AG09309 (cell line): Measurements from ENCODE around the gene OR2T5.
"Not testable (repeated sequence)": the region's sequence is repeated elsewhere in the genome, so short reads cannot be mapped to it uniquely, and the experiment has no call there.

Source experiments
- DNase-seq: peaks from one replicate; pipeline ENCODE4 v3.0.0-alpha.2; 2010; ENCODE audit warnings: low read depth
- H3K4me3 ChIP-seq: 2 replicates; pipeline ENCODE4 v1.5.1; 2011; ENCODE audit warnings: mild to moderate bottlenecking, low read depth, low read length, moderate library complexity; ENCODE audit not compliant: control insufficient read depth
- CTCF ChIP-seq: IDR thresholded peaks from 2 replicates; pipeline ENCODE4 v1.5.1; 2011; ENCODE audit warnings: mild to moderate bottlenecking, low read depth, low read length, inconsistent platforms; ENCODE audit not compliant: insufficient read depth, control insufficient read depth; ENCODE audit errors: missing control alignments

Gene OR2T5

DNA sequence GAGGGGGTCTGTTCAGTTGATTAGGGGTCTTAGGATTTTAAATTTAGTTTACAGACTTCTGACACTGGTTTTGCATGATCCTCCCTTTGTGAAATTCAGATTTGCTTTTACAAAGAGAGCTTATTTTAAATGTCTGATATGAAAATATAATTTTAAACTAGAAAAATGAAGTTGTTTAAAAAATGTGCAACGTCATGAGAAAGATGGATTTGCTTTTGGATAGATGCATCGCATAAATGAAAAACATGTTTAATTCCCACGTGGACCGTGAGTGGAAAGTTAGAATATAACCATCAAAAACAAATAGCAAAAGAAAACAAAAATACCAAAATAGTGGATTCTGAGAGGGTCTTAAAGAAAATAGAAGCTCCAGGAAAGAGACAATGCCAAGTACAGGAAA is 17.2 kb upstream of the OR2T5 start:
- TF ChIP-seq CTCF: no peak
- H3K4me3 ChIP-seq: no peak overlapping the region
- DNase-seq: no peak

- not testable (repeated sequence) for DNase-seq, H3K4me3 ChIP-seq
Measured at GRCh38 chr1:248472111-248472510, 16.3 kb upstream of the OR2T5 start.

- H3K4me3 ChIP-seq, DNase-seq: not testable (repeated sequence)
Measured at GRCh38 chr1:248473051-248473450, 15.3 kb upstream of the OR2T5 start, which contains the start of gene OR2T3. Gene OR2T3, plus strand, starts transcription at chr1:248473351. Its CDS starts 0 bp downstream, at chr1:248473351.

DNA sequence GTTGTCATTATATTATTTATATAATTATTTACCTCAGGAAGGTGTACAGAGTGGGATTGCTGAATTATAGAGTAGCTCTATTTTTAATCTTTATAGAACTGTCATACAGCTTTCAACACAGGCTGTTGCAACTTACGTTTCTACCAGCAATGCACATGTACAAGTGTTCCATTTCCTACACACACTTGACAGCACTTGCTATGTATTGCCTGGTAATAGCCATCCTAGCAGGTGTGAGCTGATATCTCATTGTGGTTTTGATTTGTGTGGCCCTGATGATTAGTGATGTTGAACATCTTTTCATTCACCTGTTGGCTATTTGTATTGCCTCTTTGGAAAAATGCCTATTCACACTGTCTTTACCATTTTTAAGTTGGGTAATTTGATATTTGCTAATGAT is 12.7 kb upstream of the OR2T5 start:
- DNase-seq, H3K4me3 ChIP-seq: not testable (repeated sequence)

- not testable (repeated sequence) for DNase-seq, H3K4me3 ChIP-seq
Measured at GRCh38 chr1:248481686-248482579, 6.5 kb upstream of the OR2T5 start.

DNA sequence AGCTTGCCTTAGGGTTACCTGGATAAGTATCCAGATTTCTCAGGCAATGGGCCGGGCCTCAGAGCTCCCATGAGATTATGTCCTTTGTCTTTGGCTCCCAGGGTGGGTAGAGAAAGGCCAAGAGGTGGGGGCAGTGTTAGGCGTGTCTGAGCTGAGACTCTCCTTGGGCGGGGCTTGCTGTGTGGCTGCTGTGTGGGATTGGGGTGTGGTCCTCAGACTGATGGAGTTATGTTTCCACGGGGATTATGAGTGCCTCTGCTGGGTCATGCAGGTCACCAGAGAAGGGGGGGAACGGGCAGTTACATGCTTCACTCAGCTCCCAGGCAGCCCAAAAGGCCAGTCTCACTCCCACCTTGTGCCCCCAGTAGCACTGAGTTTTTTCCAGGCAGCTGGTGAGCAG is 8.3 kb downstream of the OR2T5 start:
- H3K4me3 ChIP-seq, DNase-seq: not testable (repeated sequence)

DNA sequence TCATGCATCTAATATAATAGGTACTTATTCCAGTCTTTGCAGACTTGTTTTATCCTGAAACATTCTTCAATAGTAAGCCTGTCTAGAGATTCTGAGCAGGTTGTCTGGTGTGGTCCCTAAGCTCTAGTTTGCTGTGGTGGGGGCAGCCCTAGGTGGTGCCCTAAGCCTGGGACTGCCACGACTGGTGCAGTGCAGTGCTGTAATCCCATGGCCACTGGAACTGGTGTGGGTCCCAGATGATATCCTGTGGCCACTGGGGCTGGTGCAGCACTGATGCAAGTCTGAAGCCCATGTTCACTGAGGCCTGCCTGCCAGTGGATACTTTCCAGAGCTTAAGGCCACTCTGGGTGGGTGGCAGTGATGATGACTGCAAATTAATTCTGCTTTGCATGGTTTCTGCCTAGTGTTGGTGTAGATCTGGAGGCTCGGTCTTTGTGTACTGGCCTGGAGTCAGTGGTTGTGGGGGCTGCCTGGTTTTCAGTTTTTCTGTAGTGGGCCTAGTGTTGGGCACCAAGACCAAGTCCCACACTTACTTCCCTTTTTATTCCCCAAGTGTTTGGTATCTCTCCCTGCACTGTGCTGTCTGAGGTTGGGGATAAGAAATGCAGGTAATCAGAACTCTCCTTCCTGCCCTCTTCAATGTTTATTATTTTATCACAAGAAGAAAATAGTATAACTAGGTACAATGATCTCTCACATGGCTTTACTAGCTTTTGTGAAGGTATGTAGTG is 12.1 kb downstream of the OR2T5 start:
- not testable (repeated sequence) for H3K4me3 ChIP-seq, DNase-seq

GRCh38 chr1:248507773-248508172 is 19.4 kb downstream of the OR2T5 start, which contains the start of gene OR2G6:
Gene OR2G6, plus strand, starts transcription at chr1:248508073. Its CDS starts 13,574 bp downstream, at chr1:248521647.
- H3K4me3 ChIP-seq, DNase-seq: not testable (repeated sequence)

- not testable (repeated sequence) for DNase-seq, H3K4me3 ChIP-seq
Measured at GRCh38 chr1:248510217-248510616, 21.8 kb downstream of the OR2T5 start.

DNA sequence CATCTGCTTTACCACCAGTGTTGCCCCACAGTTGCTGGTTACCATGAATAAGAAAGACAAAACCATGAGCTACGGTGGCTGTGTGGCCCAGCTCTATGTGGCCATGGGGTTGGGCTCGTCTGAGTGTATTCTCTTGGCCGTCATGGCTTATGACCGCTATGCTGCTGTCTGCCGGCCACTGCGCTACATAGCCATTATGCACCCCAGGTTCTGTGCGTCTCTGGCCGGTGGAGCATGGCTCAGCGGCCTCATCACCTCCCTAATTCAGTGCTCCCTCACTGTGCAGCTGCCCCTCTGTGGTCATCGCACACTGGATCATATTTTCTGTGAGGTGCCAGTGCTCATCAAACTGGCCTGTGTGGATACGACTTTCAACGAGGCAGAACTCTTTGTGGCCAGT is 33.5 kb downstream of the OR2T5 start:
- DNase-seq: no peak
- TF ChIP-seq CTCF: no peak

DNA sequence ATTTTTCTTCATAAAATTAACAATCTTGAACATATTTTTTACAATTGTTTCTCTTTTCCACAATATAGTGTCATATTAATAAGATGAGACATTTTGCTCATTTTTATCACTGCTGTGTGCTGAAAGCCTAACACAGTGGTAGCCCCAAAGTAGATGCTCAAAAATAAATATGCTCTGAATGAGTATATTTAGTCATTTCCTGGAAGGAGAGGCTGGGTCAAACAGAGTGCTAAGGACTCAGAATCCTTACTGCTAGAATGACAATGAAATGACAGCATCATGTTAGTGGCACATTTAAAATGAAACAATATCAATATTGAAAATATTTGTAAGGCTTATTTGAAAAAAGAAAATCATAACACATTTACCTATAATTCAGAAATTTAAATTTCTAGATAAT is 49.1 kb downstream of the OR2T5 start:
- not testable (repeated sequence) for DNase-seq, H3K4me3 ChIP-seq

More for the DNA sequence above, 33.5 kb downstream of the OR2T5 start:
- H3K4me3 ChIP-seq: no peak overlapping the region
